Panc1 (cell line): ENCODE data around the gene PTPA. TPM values are rescaled to one million over a fixed set of nuclear protein-coding genes. Genes with fewer than 3 reads are reported as not detected.

ENCODE experiments used
- ATAC-seq: fragments of 200-7000 bp; cut with Tn5 transposase; 2 replicates; pipeline ENCODE4 v1.9.1; 2020; ENCODE audit warnings: mild to moderate bottlenecking, moderate library complexity
- BruUV-seq: library from RNA; stranded (reverse); fragments of 400-500 nt; replicated peaks from 2 replicates; lab custom pipeline; 2021; lab: Mats Ljungman, UMichigan
- CTCF ChIA-PET: fragments of 300-600 bp; sonication (Branson Sonifier 250); formaldehyde crosslinking; loops from one replicate; lab custom pipeline; 2022; ENCODE audit warnings: antibody characterized with exemption; lab: Charles Lee
- POLR2A ChIA-PET: fragments of 300-600 bp; sonication (Branson Sonifier 250); formaldehyde crosslinking; loops from one replicate; lab custom pipeline; 2022; ENCODE audit warnings: antibody characterized with exemption; lab: Charles Lee
- DNase-seq: peaks from one replicate; pipeline ENCODE4 v3.0.0-alpha.2; 2010; ENCODE audit warnings: low read depth, low spot score
- H3K27ac ChIP-seq: 2 replicates; pipeline ENCODE4 v1.5.1; 2011; ENCODE audit warnings: mild to moderate bottlenecking, low read length, inconsistent platforms
- H3K27me3 ChIP-seq: fragments of 200-500 bp; sonication (Bioruptor generic); 2 replicates; pipeline ENCODE4 v1.6.0; 2014; ENCODE audit warnings: low read length, inconsistent platforms; ENCODE audit not compliant: control insufficient read depth, insufficient read depth
- H3K36me3 ChIP-seq: fragments of 200-500 bp; sonication (Bioruptor generic); 2 replicates; pipeline ENCODE4 v1.5.1; 2014; ENCODE audit warnings: inconsistent platforms, mild to moderate bottlenecking, low read length, moderate library complexity; ENCODE audit not compliant: control insufficient read depth, insufficient read depth
- H3K4me1 ChIP-seq: 2 replicates; pipeline ENCODE4 v1.5.1; 2011; ENCODE audit warnings: inconsistent platforms, mild to moderate bottlenecking, low read length, moderate library complexity; ENCODE audit not compliant: control insufficient read depth, insufficient read depth
- H3K4me3 ChIP-seq, 2 experiments: 2 replicates each; pipeline ENCODE4 v1.5.1; 2011 to 2012; ENCODE audit warnings: low read depth in 2 of 2, low read length in 2 of 2, mild to moderate bottlenecking in 2 of 2, inconsistent platforms in 1 of 2, moderate library complexity in 1 of 2
- H3K9me3 ChIP-seq: fragments of 200-500 bp; sonication (Bioruptor generic); 2 replicates; pipeline ENCODE4 v1.5.1; 2014; ENCODE audit warnings: low read depth, mild to moderate bottlenecking, inconsistent platforms, low read length, moderate library complexity; ENCODE audit not compliant: control insufficient read depth, insufficient read depth
- CTCF ChIP-seq: fragments of 450-650 bp; IDR thresholded peaks from 2 replicates; pipeline ENCODE4 v1.5.1; 2017; ENCODE audit warnings: mild to moderate bottlenecking
- REST ChIP-seq, 2 experiments: IDR thresholded peaks; 2 replicates each; pipeline ENCODE4 v1.6.1; 2011 to 2012; ENCODE audit warnings: low read depth in 2 of 2, control low read depth in 1 of 2, low read length in 1 of 2, mild to moderate bottlenecking in 1 of 2, moderate library complexity in 1 of 2; ENCODE audit not compliant: insufficient read depth in 1 of 2
- SIN3A ChIP-seq: IDR thresholded peaks from 2 replicates; pipeline ENCODE4 v1.6.1; 2012; ENCODE audit warnings: low read depth, mild to moderate bottlenecking, low read length, moderate library complexity, borderline replicate concordance; ENCODE audit not compliant: insufficient read depth
- TCF7L2 ChIP-seq: IDR thresholded peaks from 2 replicates; pipeline ENCODE4 v1.6.1; 2011; ENCODE audit warnings: mild to moderate bottlenecking, low read depth, low read length, inconsistent platforms
- in situ Hi-C: cut with HindIII; loops from 2 replicates; pipeline ENCODE4 v1.10.0; 2016; ENCODE audit warnings: low sequenced_read_pairs, low pct_unique_long_range_greater_than_20kb
- intact Hi-C: fragments of 100-400 bp; cut with micrococcal nuclease; formaldehyde crosslinking; loops from one replicate; pipeline ENCODE4 v1.10.0; 2022; ENCODE audit not compliant: unreplicated experiment
- total RNA-seq: library from RNA; stranded (reverse); gene quantifications from one replicate; pipeline ENCODE4 v1.2.1, GENCODE V29; 2021; ENCODE audit not compliant: unreplicated experiment

PTPA gene
- total RNA-seq, 1 experiment from 2014 or later = 114 TPM

- Histone ChIP-seq H3K9me3 (no peaks in the 10 kb centered on the region), H3K27ac (peak overlapping the region; percentile 70; the same call in 1 of the 2 replicates), H3K4me3 (peak overlapping the region; percentile 75 to 86), H3K27me3 (no peaks in the 10 kb centered on the region), H3K4me1 (peaks cover 8% of the 10 kb centered on the region; the same call in 1 of the 2 replicates), H3K36me3 (0 out of 2 replicates have a peak, but pooled peaks cover 2% of the 10 kb centered on the region)
- ChIA-PET CTCF (no interaction called here), POLR2A (no interaction called here)
- DNase-seq = no peak
- intact Hi-C loops (no loop called here), in situ Hi-C loops (no loop called here)
- BruUV-seq = no TSS peak
- TF ChIP-seq REST (IDR thresholded peaks at IDR 0.05; ENCODE audit: insufficient read depth in 1 of 2, low read depth in 2 of 2, low read length in 1 of 2) (no peak), TCF7L2 (no peak), CTCF (no peak)
- ATAC-seq = no peak
Measured at GRCh38 chr9:129079829-129080228, 31.4 kb upstream of the PTPA start.

- DNase-seq (no peak), ATAC-seq (no peak; the same call in 1 of the 2 replicates)
- no peaks in the 10 kb centered on the region for H3K27me3 ChIP-seq
- no peaks in the 10 kb centered on the region for H3K9me3 ChIP-seq
- POLR2A ChIA-PET = no interaction called here
- TF ChIP-seq REST (IDR thresholded peaks at IDR 0.05; ENCODE audit: insufficient read depth in 1 of 2, low read depth in 2 of 2, low read length in 1 of 2) = no peak
- no peak for TF ChIP-seq SIN3A
- TF ChIP-seq CTCF = no peak
- TF ChIP-seq TCF7L2 = no peak
- H3K4me1 ChIP-seq = peaks cover 8% of the 10 kb centered on the region; the same call in 1 of the 2 replicates
- peak overlapping the region; percentile 70 for H3K27ac ChIP-seq
- CTCF ChIA-PET = no interaction called here
- H3K4me3 ChIP-seq = peak overlapping the region; percentile 75 to 86
- H3K36me3 ChIP-seq = 0 out of 2 replicates have a peak, but pooled peaks cover 2% of the 10 kb centered on the region
- in situ Hi-C loops = no loop called here
- BruUV-seq = no TSS peak
- intact Hi-C loops = no loop called here
Measured at GRCh38 chr9:129080298-129080600, 31.0 kb upstream of the PTPA start.
